Fibroblast of the conjunctiva (primary cell): ENCODE data around the gene PPP1R9A.

Experiments used
- DNase-seq: peaks from one replicate; pipeline ENCODE4 v3.0.0-alpha.2; 2010; ENCODE audit warnings: low read depth

PPP1R9A gene

DNA sequence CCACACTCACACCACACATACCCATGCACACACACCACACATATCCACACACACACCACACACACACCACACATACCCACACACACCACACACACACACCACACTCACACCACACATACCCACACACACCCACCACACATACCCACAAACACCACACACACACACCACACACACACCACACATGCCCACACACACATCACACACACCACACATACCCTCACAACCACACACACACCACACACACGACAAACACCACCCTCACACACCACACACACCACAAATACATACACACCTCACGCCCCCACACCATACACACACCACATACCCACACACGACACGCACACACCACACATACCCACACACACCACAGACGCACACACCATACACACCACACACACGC is 297.2 kb downstream of the PPP1R9A start:
- no peak for DNase-seq

DNA sequence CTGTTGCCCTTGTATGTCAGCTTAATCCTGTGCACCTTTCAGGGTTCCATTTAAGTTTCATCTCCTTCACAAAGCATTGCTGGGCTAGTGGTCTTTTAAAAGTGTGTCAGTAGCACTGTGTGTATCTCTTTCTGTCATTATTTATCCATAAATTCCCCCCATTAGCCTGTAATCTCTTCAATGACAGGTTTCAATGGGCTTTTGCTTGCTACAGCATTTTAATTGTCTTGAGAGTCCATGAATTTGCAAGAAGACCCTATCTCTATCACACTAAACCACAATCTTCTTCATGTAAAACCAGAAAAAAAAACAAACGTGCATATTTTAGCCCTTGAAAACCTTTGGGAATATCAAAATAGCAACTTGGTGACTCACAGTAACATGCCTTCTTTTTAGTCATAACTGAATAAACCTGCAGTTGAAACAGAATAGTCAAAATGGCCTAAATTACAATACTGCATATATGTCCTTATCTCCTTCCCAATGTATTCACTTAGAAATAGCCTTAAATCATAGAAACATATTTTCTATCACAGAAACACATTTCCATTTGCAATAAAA is 298.4 kb downstream of the PPP1R9A start:
- peak; percentile 49 for DNase-seq

DNA sequence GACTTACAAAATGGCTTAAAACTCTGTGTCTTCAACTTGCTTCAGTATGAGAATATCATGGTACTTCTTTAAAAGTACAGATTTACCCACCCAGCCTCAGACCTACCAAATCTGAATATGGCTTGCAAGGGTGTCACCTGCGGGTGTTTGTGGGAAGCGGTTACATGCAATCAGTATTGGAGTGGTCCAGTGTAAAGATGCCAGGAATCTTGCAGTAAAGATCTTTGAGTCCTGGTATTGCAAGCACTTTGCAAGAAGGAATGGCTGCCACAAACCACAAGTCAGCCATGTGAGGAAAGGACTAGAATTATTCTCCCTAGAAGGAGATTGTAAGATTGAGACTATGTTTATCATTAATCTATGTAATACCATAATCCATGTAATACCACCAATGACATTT is 301.9 kb downstream of the PPP1R9A start:
- no peak for DNase-seq

- DNase-seq: no peak
Observed at GRCh38 chr7:95209788-95210187, 302.4 kb downstream of the PPP1R9A start.

DNA sequence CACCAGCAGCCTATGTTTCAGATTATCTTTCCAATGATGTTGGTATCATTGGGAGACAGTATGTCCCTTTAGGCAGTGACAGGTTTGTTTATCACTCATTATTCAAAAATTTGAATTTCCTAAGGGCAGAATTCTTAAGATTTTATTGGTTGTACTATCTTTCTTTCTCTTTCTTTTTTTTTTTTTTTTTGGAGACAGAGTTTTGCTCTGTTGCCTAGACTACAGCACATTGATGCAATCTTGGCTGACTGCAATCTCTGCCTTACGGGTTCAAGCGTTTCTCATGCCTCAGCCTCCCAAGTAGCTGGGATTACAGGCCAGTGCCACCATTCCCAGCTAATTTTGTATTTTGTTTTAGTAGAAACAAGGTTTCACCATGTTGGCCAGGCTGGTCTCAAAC is 305.8 kb downstream of the PPP1R9A start:
- no peak for DNase-seq

DNA sequence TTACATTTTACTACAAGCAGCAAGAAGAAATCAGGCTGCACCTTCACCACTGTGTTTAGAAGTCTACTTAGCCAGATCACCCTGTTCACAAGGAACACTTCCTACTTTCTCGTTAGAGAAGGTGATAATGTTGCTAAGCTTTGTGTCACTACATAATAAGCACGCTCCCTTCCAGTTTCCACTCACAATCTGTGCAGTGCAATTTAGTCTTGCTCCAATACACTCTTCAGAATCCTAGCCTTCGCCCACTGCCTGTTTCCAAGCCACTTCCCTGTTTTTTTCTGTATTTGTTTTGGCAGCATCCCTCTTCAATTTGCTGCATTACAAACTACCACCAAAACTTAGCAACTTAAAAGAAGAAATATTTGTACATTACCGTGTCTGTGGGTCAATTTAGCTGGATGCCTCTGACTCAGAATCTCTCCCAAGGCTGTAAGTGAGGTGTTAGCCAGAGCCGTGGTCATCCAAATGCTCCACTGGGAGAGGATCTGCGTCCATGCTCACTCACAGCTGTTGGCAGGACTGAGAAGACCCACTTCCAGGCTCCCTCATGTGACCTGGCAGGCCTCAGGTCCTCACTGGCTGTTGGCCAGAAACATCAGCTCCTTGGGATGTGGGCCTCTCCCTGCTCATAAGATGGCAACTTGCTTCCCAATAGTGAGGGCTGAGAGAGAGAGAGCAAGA is 306.6 kb downstream of the PPP1R9A start:
- DNase-seq: peak; percentile 87

DNA sequence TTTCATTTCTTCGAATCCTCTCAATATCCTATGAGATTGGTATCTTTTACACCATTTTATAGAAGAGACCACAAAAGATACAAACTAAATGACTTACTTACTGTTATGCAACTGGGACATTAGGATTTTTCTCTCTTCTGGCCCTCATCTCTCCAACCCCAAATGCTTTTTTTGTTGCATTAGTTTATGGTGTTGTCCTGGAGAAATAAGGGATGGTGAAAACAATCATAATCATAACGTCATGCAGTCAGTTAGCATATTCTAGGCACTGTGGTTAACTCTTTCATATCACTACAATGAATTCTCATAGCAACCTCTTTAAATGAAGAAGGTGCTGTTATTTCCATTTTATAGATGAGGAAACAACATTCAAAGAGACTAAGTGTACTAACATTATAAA is 312.3 kb downstream of the PPP1R9A start:
- no peak for DNase-seq

GRCh38 chr7:95220328-95220727 is 312.9 kb downstream of the PPP1R9A start:
- DNase-seq: no peak

- DNase-seq: no peak
Observed at GRCh38 chr7:95225301-95225700, 317.9 kb downstream of the PPP1R9A start.

GRCh38 chr7:95229301-95229700 is 321.9 kb downstream of the PPP1R9A start:
- no peak for DNase-seq

- DNase-seq: no peak
Observed at GRCh38 chr7:95238252-95238943, 331.0 kb downstream of the PPP1R9A start.

DNA sequence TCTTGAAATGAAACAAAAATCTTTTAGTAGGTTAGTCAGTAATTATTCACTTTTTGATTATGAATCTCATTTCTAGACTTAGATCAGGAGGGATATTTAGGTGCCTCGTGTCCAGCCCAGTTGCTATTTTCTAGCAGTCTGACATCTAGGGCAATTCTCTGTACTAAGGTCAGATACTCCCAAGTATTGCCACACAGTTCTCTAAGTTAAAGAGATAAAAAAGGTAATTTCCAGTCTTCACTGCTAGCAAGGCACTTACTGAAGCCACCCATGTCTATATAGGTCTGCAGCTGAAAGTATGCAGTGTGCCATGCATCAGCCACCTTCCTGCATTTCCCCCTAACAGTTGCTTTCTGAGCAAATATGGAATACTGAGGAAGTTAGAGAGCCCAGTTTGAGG is 333.5 kb downstream of the PPP1R9A start:
- DNase-seq: no peak

GRCh38 chr7:95242266-95242665 is 334.9 kb downstream of the PPP1R9A start:
- no peak for DNase-seq

DNA sequence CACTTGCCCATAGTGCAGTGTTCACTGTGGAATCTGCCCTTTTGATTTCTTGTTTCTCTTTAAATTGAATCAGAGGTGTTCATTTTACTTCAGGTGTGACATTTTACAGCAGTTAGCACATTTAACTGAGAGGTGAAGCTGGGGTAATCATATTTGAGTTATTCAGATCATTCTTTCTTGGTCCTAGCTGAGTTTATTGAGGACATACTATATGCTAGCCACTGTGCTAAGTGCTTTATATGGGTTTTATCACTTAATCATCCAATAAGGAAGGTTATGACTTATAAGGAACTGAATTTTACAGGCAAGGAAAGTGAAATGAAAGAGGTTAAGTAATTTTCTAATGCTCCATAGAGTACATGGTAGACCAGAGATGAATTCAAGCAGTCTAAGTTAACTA is 337.2 kb downstream of the PPP1R9A start:
- no peak for DNase-seq

DNA sequence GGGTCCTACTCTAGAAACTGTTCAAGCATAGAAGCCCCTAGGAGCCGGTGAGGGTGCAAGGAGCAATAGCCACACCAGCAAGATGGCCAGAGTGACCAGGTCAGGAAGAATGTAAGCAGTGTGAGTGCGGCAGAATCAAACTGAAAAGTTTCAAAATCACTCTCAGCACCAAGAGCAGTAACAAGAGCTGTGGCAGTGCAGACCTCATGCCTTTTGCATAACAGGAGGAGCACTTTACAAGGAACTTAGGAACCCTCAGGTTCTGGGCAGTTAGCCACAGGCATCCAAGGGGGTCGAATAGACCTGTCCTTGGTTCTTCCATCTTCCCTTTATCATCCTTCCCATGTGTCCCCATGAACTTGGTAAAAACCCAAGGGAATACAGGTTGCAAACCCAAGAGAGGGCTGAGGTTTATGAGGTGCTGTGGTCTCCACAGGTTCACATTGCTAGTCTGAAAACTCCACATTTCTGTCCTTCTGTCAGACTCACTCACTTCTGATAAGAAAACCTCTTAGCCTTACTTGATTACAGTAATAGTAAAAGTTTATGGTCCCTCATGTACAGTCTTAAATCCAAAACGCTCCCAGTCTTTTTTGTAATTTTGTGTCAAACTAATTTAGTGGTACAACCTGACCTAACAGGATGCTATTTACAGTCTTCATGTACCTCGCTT is 338.6 kb downstream of the PPP1R9A start:
- DNase-seq: no peak

- peak; percentile 81 for DNase-seq
Observed at GRCh38 chr7:95246831-95247370, 339.5 kb downstream of the PPP1R9A start.

GRCh38 chr7:95250571-95250970 is 343.2 kb downstream of the PPP1R9A start:
- DNase-seq: no peak

DNA sequence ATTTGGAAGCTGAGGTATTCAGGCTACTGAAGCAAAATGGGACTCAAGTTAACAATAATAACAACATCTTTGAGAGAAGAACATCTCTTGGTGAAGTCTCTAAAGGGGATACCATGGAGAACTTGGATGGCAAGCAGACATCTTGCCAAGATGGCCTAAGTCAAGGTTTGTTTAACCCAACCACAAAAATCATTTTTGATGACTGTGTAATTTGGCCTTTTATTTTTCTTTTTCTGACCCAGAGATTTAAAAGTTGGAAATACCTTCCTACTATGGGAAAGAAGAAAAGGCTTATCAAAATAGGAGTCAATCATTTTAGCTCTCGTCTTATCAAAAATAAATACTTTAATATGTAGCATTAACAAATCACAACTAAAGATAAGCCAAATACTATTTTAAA is 344.6 kb downstream of the PPP1R9A start:
- no peak for DNase-seq

- no peak for DNase-seq
Observed at GRCh38 chr7:95253986-95254385, 346.6 kb downstream of the PPP1R9A start.

DNA sequence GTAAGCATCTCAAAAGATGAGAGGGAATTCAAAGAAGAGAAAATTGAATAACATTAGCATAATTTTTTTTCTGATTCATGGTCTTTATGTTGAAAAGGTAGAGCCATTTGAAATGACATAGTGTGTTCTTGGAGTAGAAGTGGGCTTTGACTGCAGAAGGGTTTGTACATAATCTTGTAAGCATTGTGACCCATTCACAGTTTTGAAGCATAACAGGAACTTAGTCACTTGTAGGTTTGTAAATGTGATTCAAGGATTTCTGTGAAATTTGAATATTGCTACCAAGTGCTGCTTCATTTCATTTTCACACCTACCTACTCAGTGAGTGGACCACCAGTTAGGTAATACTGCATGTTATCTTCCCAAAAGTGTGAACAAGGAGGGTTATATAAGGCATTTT is 348.3 kb downstream of the PPP1R9A start:
- no peak for DNase-seq

- DNase-seq: no peak
Observed at GRCh38 chr7:95261895-95262415, 354.6 kb downstream of the PPP1R9A start.

- no peak for DNase-seq
Observed at GRCh38 chr7:95262875-95263274, 355.5 kb downstream of the PPP1R9A start.
